Stimulated activated CD4-positive, alpha-beta T cell treated with anti-CD3 and anti-CD28 coated beads, Interleukin-1b, Interleukin-23, amount 100 ng/mL, for 1 hour (primary cell): ENCODE measurements around the gene TMEM200B.
"Not testable (repeated sequence)": the region's sequence is repeated elsewhere in the genome, so short reads cannot be mapped to it uniquely, and the experiment has no call there.

Source experiments
- DNase-seq, 2 donors: peaks; one replicate each; pipeline ENCODE4 v3.0.0-alpha.2; 2020; ENCODE audit warnings: low read depth in 2 of 2

The TMEM200B gene

DNA sequence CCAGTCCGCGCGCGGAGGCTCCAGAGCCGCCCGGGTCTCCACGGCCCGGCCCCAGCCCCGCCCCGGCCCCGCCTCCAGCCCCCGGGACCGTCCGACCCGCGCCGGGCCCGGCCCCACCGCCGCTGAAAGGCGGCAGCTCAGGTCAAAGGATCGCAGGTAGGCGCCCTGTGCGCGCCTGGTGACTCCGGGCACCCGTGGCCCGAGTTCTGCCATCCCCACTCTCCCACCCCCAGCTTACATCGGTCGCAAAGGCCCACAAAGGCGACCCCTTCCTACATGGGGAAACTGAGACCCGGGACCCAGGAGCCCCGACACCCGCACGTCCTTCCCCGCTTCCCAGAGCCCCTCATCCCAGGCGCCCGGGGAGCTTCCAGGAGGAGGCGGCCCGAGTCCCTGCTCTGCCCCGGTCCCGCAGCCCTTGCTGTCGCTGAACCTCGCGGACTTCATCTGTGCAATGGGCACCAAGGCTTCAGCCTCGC, at the start of gene TMEM200B:
TMEM200B (minus strand) TSS at position 17 of the 479 bp plus-strand sequence. CDS start 2,075 bp downstream, outside the sequence.
- no peak for DNase-seq

DNA sequence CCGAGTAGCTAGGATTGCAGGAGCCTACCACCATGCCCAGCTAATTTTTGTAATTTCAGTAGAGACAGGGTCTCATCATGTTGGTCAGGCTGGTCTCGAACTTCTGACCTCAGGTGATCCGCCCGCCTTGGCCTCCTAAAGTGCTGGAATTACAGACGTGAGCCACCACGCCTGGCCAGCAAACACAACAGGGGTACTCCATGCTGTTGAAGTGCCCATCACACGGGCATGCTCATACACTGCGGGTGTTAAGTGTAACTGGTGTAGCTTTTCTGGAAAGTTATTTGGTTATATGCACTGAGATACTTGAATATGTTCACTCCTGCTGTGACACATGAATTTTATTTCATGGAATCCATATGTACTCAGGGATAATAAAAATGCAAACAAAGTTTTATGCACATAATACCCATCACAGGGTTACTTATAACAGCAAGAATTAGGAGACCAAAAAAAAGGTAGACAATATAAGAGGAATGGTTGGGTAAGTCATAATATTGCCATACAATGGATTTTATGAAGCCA, 48.8 kb upstream of the TMEM200B start:
- no peak for DNase-seq

DNA sequence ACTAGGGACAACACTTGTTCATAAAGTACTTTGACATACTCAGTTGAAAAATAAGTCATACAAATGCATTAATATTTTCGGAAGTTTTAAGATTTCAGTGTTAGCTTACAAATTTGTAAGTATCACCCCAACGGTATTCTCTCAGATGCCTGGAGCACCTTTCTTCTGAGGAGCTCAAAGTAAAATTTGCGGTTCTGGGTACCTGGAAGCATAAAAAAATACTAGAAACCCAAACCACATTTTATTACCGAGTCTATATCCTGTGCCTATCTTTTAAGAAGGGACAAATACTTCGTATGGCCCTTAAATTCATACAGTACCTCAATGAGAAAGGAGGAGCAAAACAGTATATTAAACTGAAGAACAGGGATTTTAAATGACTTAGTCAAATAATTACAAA, 47.8 kb upstream of the TMEM200B start:
- DNase-seq: no peak

DNA sequence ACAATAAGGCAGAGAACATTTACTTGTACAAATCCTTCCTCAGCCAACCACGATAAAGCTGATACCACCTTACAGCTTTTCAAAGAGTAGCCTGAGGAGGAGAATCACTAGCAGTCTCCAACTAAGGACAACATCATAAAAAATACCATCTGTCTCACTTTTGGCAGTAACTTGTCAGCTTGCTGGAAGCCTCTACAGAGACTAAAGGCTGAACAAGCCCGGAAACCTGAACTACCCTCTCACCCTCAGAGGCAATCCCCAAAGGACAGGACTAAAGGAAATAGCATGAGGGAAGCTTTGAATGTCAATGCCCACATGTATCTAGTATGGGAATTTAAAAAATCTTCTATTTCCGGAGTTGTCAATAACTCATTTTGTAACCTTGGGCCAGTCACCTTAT, 47.4 kb upstream of the TMEM200B start:
- DNase-seq: no peak

- DNase-seq: no peak
Observed at GRCh38 chr1:29169976-29170375, 46.3 kb upstream of the TMEM200B start.

DNA sequence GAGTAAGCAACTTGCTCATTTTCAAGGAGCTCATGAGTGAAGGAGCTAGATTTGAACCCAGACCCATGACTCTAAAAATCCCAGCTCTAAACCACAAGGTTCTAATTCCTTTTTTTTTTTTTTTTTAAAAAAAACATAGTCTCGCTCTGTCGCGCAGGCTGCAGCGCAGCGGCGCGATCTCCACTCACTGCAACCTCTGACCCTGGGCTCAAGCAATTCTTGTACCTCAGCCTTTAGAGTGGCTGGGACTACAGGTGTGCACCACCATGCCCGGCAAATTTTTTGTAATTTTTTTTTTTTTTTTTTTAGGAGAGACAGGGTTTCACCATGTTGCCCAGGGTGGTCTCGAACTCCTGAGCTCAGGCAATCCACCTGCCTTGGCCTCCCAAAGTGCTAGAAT, 44.2 kb upstream of the TMEM200B start:
- no peak for DNase-seq

DNA sequence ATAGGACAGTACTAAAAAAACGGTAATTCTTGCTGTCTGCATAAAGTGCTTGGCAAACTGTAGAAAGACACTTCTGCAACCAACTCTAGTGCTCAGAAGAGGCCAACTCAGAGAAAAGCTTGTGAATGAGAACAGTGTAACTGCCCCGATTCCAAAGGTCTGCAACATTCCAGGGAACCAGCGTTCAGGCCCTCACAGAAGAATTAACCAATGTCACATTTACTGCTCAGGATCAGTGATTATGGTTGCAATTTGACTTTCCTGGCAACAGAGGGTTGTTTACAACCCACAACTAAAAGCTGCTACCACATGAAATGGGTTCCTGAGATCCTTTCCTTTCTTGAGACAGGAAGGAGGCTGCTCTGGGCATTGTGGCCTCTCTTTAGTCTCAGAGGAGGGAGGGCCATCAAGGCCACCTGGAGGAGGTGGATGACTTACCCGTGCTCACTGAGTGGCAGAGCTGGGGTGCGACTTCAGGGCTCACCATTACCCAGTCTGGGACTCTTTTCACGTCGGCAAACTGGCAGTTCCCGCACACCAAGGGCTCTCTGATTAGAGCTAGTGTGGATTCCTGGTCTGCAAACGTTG, 42.7 kb upstream of the TMEM200B start:
- DNase-seq: no peak

DNA sequence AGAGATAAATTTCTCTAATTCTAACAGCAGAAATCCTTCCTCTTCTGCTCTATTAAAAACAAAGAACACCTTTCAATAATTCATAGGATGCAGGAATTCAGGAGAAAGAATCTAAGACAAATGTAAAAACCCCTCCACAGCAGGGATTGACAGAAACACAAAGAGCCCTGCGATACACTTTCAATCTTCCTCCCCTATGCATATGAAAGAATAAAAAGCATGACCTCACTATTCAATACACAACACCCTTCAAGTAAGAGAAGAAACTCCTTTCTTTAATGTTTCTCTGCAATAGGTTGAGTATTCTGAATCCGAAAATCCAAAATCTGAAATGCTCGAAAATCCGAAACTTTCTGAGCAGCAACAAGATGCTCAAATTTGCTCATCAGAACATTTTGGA, 40.9 kb upstream of the TMEM200B start:
- DNase-seq: no peak

DNA sequence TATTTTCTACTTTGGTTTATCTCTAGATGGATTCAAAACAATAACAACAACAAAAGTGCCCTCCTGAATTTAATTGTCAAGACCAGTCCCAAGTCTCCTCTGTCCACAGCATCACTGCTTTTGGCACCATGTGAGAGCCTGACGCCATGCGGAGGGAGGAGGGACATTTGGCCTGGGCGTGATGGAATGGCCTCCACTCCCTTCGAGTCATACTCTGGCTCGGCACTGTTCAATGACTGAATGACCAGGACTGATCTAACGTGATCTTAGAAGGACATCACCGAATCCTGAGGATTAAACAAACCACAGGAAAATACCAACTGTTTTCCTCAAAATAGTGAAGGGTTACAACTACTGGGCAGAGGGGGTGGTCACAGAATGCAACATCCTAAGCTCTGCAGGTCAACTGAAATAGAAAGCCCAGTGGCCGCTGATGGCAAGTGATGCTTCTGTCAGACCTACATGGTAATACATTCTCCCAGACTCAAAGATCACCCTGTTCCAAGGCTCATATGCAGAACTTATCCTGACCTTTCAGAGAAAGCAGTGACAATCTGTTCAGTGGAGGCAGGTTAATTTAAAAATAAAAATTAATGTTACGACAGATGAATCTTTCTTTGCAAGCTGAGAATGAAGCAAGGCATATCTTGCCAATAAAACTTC, 38.9 kb upstream of the TMEM200B start:
- DNase-seq: no peak

DNA sequence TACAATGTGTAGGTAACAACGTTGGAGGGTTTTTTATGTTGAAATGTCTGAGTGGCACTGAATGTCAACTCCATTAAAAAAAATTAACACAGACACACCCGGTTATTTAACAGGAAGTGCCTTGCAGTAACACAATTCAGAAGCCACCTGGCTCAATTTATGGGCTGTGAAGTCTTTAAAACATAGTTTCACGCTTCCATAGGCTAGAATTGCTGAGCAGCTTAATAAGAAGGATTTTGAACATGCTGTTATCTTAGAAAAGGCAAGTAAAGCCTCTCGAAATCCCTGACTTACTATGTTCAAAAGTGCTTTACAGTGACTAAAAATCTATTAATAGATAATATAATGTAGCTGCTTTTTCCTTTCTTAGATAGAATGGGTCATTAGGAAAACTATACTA, 38.3 kb upstream of the TMEM200B start:
- DNase-seq: no peak

DNA sequence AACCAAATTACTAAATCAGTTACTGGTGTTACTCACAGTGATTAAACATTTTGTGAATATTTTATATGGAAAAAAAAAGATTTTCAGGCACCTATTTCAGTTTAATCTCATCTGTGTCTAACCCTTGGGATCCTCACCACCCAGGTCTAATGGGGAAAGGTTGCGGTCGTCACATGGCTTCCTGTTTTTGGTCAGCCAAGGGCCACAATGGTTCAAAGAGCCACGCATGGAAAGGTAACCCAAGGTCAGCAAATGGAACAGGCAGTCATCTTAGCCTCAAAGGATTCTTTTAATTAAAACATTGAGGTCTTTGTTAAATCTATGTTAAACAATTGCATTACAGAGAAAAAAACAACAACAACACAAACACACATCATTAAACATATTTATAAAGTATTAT, 36.1 kb upstream of the TMEM200B start:
- no peak for DNase-seq

- no peak for DNase-seq
Observed at GRCh38 chr1:29157269-29157601, 33.5 kb upstream of the TMEM200B start.

DNA sequence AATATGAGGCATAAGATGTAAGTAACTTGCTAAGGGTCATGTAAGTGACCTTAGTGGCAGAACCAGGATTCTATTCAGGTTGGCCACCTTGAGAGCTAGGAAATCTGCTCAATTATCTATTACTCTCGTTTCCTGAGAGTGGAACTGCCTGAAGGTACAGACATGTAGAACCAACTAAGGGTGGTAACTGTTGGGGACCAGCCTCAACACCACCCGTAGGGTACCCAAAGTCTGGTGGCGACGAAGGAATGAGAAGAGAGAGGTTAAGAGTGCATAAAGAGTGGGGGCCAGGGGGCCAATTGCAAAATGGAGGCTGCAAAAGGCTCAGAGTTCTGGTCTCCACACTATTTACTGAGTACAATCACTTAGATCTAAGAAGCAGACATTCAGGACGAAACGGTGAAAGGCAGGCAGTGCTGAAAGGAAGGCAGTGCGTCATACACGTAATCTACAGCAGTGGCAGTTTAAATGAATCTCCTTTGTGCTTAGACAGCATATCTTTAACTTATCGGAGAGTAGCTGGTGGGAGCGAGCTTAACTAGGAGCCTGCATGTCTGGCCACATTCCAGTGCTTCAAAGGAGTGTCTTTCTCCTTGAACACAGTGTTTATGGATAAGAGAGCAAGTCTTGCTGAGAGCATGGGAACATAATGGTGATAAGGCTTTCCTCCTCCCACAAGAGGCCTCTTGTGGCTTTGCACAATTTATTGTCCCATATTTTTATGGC, 33.0 kb upstream of the TMEM200B start:
- DNase-seq: no peak

DNA sequence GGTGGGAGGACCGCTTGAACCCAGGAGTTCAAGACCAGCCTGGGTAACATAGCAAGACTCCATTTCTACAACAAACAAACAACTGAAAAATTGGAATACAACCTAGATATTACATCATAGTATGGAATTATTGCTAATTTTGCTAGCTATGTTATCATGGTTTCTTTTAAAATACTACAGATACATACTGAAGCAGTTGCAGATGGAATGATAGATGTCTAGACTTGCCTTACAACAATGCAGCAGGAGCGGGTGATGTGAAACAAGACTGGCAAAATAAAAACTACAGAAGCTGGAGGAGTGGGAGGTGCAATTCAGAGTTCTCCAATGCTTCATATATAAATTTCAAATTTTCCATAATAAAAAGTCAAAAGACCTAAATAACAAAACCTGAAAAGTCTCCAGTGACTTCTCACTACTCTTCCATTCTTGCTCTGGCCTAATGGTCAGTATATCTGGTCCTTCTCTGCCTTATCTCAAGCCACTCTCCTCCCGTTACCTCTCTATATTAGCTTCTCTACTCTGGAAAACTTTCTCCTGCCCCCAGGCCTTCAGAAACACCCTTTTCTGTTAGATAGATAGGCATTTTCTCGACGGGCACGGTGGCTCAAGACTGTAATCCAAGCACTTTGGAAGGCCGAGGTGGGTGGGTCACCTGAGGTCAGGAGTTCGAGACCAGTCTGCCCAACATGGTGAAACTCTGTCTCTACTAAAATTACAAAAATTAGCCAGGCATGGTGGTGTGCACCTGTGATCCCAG, 28.5 kb upstream of the TMEM200B start:
- DNase-seq: no peak

- not testable (repeated sequence) for DNase-seq
Observed at GRCh38 chr1:29150346-29150745, 26.6 kb upstream of the TMEM200B start.

GRCh38 chr1:29148656-29149491, 25.2 kb upstream of the TMEM200B start:
- DNase-seq: no peak

DNA sequence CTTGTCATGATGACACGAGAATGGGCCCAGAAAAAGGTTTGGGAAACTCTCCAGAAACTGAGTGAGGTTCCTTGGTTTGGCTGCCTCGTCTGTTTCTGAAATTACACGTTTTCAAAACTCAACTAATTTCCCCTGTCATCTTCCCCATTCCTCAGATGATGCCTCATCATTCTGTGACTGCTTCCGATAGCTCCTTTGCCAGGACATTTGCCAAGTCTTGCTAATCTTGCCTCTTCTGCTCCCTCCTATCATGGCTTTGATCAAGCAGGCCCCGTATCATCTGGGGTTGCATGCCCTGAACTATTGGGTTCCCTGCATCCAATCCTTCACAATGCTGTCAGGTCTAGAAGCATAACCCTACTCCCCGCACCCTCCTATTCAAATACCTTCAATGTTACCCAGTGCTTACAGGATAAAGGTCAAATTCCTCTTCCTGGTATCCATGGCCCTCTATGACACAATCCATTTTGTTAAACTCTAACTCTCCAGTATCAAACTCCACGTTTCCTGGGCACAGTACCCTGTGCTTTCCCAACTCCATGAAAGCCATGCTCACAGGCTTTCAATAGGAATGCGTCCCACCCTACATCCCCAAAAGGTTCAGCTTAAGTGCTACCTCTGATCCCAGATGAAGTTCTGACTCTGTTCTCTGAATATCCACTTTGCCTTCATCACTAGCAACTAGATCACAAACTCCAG, 22.2 kb upstream of the TMEM200B start:
- DNase-seq: no peak

GRCh38 chr1:29144178-29144577, 20.5 kb upstream of the TMEM200B start:
- no peak for DNase-seq

DNA sequence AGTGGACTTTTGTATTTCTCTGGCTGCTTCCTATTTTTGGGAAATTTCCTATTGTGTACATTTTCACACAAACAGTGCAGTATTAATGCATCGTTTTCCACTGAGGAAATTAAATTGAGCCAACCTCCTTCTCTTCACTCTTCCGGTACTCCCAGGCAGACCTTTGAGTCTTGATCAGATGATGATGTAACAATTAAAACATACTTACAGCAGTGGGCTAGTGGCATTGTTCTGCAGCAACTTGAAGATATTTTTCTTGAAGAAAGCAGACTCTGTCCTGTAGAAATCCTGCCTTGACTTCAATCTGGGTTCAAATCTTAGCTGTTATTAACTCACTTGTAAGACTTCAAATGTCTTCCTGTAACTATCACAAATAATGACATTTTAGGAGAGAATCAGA, 19.0 kb upstream of the TMEM200B start:
- no peak for DNase-seq

DNA sequence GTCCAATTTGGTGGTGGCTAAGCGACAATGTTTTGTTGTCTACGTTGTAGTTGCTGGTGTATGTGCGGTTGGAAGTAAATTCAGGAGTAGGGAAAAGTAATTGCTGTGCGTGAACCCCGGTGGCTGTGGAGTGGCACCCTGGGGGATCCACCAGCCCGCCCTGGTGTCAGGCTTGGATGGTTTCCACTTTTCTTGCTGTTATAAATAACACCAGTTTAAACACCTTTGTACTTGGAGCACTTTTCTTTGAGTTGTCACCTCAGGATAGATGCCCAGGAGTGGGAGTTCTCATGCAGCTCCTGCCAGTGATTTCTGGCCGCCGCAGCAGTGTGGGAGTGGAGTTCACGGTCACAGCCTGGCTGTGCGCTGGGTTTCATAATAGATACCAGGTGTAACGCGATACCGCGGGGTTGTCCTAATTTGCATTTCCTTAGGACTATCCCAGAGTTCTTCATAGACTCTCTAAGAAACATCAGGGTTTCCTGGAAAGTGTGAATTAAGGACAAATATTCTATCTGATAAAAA, 12.8 kb upstream of the TMEM200B start:
- DNase-seq: no peak

- no peak for DNase-seq
Observed at GRCh38 chr1:29134695-29135028, 11.0 kb upstream of the TMEM200B start.
